K562 treated with DMSO at 1 percent for 12 hours (cell line): ENCODE measurements around the gene MPEG1. TPM values are rescaled to one million over a fixed set of nuclear protein-coding genes. Genes with fewer than 3 reads are reported as not detected.

Experiments
- total RNA-seq: library from RNA; unstranded; fragments of 300-600 nt; gene quantifications from 2 replicates; pipeline ENCODE4 v1.2.3, GENCODE V29; 2022; ENCODE audit not compliant: insufficient read depth

MPEG1 gene
- not detected in 2 replicates for total RNA-seq

DNA sequence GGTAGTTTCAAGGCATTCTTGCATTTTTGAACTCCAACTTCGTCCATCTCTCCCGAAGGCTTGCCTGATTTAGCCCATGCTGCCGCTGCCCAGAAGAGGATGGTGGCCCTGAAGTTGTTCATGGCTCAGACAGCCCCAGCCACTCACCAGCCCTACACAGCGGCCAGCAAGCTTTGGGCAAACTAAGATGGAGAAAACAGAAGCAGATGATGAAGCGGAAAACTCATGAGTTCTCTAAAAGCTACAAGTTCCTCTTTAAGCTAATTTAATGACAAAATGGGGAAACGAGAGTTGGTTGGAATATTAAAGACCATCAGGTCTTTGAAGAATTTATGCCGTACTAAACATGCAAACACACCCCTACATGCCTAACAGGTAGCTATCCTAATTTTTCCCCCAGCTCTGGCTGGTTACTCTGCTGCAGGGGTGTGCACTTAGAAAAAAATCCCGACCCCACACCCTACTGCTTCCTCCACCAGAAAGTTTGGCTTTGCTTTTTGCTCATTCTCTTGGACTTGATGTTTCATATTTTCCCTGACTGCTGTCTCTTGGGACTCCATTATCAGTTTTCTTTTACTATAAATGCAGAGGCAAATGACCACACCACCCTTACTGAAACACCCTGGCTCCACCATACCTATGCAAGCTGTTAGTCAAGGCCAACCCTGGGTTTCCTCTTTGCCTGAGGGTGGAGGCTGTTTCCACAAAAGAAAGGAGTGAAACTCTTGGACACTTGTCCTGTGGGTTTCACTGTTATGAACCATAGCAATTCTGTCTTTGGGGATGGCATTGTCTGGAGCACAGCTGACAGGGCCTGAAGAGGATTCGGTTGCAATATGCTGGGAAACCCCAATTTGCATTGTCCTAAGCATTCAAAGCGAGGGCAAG lies at the start of gene MPEG1:
TSS of gene MPEG1 (minus strand) at position 184 of the 888 bp plus-strand sequence. CDS start at position 122, 62 bp downstream.

DNA sequence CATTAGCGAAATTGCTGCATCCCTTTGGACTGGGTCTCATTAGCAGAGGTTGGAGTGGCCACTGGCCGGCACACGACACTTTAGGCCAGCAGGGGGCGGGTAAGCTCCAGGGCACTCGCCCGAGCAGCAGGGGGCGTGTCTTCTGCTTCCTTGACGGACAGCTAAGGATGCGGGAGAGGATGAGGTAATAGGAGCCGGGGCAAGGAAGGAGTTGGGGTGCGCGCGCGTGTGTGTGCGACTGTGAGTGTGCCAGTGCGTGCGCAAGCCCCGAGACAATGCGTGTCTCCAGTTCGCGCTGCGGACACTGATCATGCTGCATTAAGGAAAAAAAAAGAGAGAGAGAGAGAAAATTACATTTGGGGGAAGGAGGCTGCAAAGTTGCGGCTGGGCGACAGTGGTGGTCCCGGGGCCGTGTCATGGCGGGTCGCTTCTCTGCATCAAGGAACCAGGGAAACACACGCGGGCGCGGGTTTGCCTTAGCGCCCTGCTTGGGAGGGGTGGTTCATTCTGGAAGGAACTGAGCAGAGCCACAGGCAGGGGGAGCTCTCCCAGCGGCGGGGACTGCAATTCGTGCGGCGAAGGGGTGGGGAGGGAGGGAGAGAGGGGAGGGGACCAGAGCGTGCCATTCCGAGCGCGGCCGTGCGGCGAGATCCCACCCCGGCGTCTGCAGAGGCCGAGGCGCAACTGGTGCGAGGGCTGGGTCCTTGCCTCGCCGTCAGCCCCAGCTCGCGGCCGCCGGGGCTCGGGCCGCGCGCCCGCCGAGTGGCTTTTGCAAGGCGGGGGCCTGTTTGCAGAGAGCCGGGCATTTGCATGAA lies 41.0 kb downstream of the MPEG1 start, which contains the start of gene DTX4:
TSS of gene DTX4 (plus strand) at position 625 of the 815 bp plus-strand sequence. CDS start 464 bp downstream, outside the sequence.

Other genes starting within 250 kb of the MPEG1 start
- not detected in 2 replicates for gene GLYATL1B, start 126.6 kb downstream of the MPEG1 start, total RNA-seq
- gene FAM111B, start 105.7 kb downstream of the MPEG1 start, total RNA-seq: 0.23 TPM in 1 of 2 replicates, not detected in the other
- 13.6 and 53.9 TPM in 2 replicates for gene FAM111A, start 70.1 kb downstream of the MPEG1 start, total RNA-seq
- gene DTX4, start 40.8 kb downstream of the MPEG1 start, total RNA-seq: 0.44 TPM in 1 of 2 replicates, not detected in the other
- gene OR5AN1, start 146.0 kb upstream of the MPEG1 start, total RNA-seq: not detected in 2 replicates
- gene OR5A2, start 213.5 kb upstream of the MPEG1 start, total RNA-seq: not detected in 2 replicates
- gene OR5A1, start 223.5 kb upstream of the MPEG1 start, total RNA-seq: not detected in 2 replicates
- not detected in 2 replicates for gene OR4D6, start 244.0 kb upstream of the MPEG1 start, total RNA-seq